MCF 10A (cell line): ENCODE data around the gene LRRN2. TPM values are rescaled to one million over a fixed set of nuclear protein-coding genes. Genes with fewer than 3 reads are reported as not detected.
"Not testable (repeated sequence)": the region's sequence is repeated elsewhere in the genome, so short reads cannot be mapped to it uniquely, and the experiment has no call there.

Source experiments
- BruUV-seq: library from RNA; stranded (reverse); fragments of 400-500 nt; replicated peaks from 2 replicates; lab custom pipeline; 2021; lab: Mats Ljungman, UMichigan
- CTCF ChIA-PET: fragments of 300-600 bp; sonication (Branson Sonifier 250); formaldehyde crosslinking; extraction: SDS; loops from one replicate; lab custom pipeline; 2021; ENCODE audit warnings: antibody characterized with exemption, inconsistent platforms; lab: Yijun Ruan, JAX
- POLR2A ChIA-PET: fragments of 300-600, 350-650 bp; sonication (Branson Sonifier 250); formaldehyde crosslinking; extraction: SDS; loops from one replicate; lab custom pipeline; 2020; ENCODE audit warnings: antibody characterized with exemption, inconsistent platforms; lab: Yijun Ruan, JAX
- DNase-seq: peaks from one replicate; pipeline ENCODE4 v3.0.0-alpha.2; 2018; ENCODE audit not compliant: unreplicated experiment
- H3K27ac Mint-ChIP-seq: one replicate; pipeline ENCODE4 v1.8.0; 2022; ENCODE audit warnings: mild to moderate bottlenecking, low read depth, mixed read lengths; ENCODE audit not compliant: unreplicated experiment
- H3K27me3 Mint-ChIP-seq: one replicate; pipeline ENCODE4 v1.8.0; 2022; ENCODE audit warnings: mixed read lengths; ENCODE audit not compliant: insufficient read depth, unreplicated experiment
- H3K36me3 Mint-ChIP-seq: one replicate; pipeline ENCODE4 v1.8.0; 2022; ENCODE audit warnings: mild to moderate bottlenecking, moderate library complexity, mixed read lengths; ENCODE audit not compliant: insufficient read depth, unreplicated experiment
- H3K4me1 Mint-ChIP-seq: one replicate; pipeline ENCODE4 v1.8.0; 2022; ENCODE audit warnings: mixed read lengths; ENCODE audit not compliant: insufficient read depth, unreplicated experiment
- H3K4me3 Mint-ChIP-seq: one replicate; pipeline ENCODE4 v1.8.0; 2022; ENCODE audit warnings: mild to moderate bottlenecking, moderate library complexity, mixed read lengths; ENCODE audit not compliant: unreplicated experiment
- H3K9me3 Mint-ChIP-seq: one replicate; pipeline ENCODE4 v1.8.0; 2022; ENCODE audit warnings: mixed read lengths; ENCODE audit not compliant: unreplicated experiment
- CTCF ChIP-seq: fragments of 200-600 bp; IDR thresholded peaks from one replicate; pipeline ENCODE4 v1.8.0; 2022; ENCODE audit warnings: antibody characterized with exemption, mild to moderate bottlenecking; ENCODE audit not compliant: unreplicated experiment
- intact Hi-C: fragments of 100-400 bp; cut with micrococcal nuclease; formaldehyde crosslinking; loops from 2 replicates; pipeline ENCODE4 v1.14.1; 2022
- total RNA-seq: library from RNA; stranded (reverse); gene quantifications from 2 replicates; pipeline ENCODE4 v1.2.3, GENCODE V29; 2022

The LRRN2 gene
- total RNA-seq, 1 experiment from 2014 or later, result not detected

GRCh38 chr1:204729516-204729915, 44.0 kb upstream of the LRRN2 start:
- TF ChIP-seq CTCF, result no peak
- no TSS peak for BruUV-seq
- ChIA-PET CTCF (interaction anchor here (0.6 to 1.5 kb wide), 4 partner anchors 18 to 164 kb away, joined by 3 to 12 read pairs (median 3); no protein-coding TSS in a partner anchor), POLR2A (no interaction called here)
- no peaks in the 10 kb centered on the region for H3K9me3 Mint-ChIP-seq
- DNase-seq, result no peak
- intact Hi-C loops, result no loop called here
- no peak overlapping the region for H3K4me3 Mint-ChIP-seq
- no peaks in the 10 kb centered on the region for H3K36me3 Mint-ChIP-seq
- peaks cover 17% of the 10 kb centered on the region for H3K4me1 Mint-ChIP-seq
- H3K27me3 Mint-ChIP-seq, result peaks cover 25% of the 10 kb centered on the region
- H3K27ac Mint-ChIP-seq, result no peak overlapping the region

- no TSS peak for BruUV-seq
- H3K27ac Mint-ChIP-seq, result no peak overlapping the region
- peak; percentile 68 for DNase-seq
These were observed 42.9 kb upstream of the LRRN2 start for GRCh38 chr1:204728456-204728855.

GRCh38 chr1:204728045-204728444, 42.5 kb upstream of the LRRN2 start:
- H3K27ac Mint-ChIP-seq, result no peak overlapping the region
- CTCF ChIA-PET, result interaction anchor here (1.0 to 1.9 kb wide), 4 partner anchors 10 to 32 kb away, joined by 3 to 5 read pairs (median 4); no protein-coding TSS in a partner anchor
- BruUV-seq, result no TSS peak
- H3K4me3 Mint-ChIP-seq, result no peak overlapping the region
- H3K9me3 Mint-ChIP-seq, result no peaks in the 10 kb centered on the region
- H3K4me1 Mint-ChIP-seq, result peaks cover 17% of the 10 kb centered on the region
- POLR2A ChIA-PET, result interaction anchor here (1.1 to 1.3 kb wide), 2 partner anchors 10 to 35 kb away, joined by 3 to 4 read pairs; no protein-coding TSS in a partner anchor
- no peak for DNase-seq
- intact Hi-C loops, result no loop called here
- peaks cover 11% of the 10 kb centered on the region for H3K27me3 Mint-ChIP-seq
- no peak for TF ChIP-seq CTCF
- no peaks in the 10 kb centered on the region for H3K36me3 Mint-ChIP-seq

More at GRCh38 chr1:204728456-204728855, 42.9 kb upstream of the LRRN2 start:
- no peak for TF ChIP-seq CTCF
- Mint-ChIP-seq H3K27me3 (peaks cover 15% of the 10 kb centered on the region), H3K9me3 (no peaks in the 10 kb centered on the region), H3K36me3 (no peaks in the 10 kb centered on the region), H3K4me1 (peaks cover 17% of the 10 kb centered on the region), H3K4me3 (no peak overlapping the region)
- intact Hi-C loops, result no loop called here
- ChIA-PET POLR2A (interaction anchor here (0.7 to 1.3 kb wide), 3 partner anchors 11 to 35 kb away, joined by 3 to 5 read pairs (median 4); no protein-coding TSS in a partner anchor), CTCF (interaction anchor here (0.6 to 1.9 kb wide), 6 partner anchors 8 to 456 kb away, joined by 3 to 5 read pairs (median 4); no protein-coding TSS in a partner anchor)

GRCh38 chr1:204727438-204727837, 41.9 kb upstream of the LRRN2 start:
- ChIA-PET POLR2A (interaction anchor here (1.3 kb wide), 1 partner anchor 10 kb away, joined by 4 read pairs; no protein-coding TSS in a partner anchor), CTCF (interaction anchor here (1.2 to 1.9 kb wide), 3 partner anchors 10 to 18 kb away, joined by 3 to 5 read pairs (median 4); no protein-coding TSS in a partner anchor)
- H3K4me3 Mint-ChIP-seq, H3K27me3 Mint-ChIP-seq, H3K36me3 Mint-ChIP-seq, H3K9me3 Mint-ChIP-seq, intact Hi-C loops, DNase-seq, BruUV-seq, H3K27ac Mint-ChIP-seq: not testable (repeated sequence)
- peaks cover 17% of the 10 kb centered on the region for H3K4me1 Mint-ChIP-seq
